ENCODE results near the gene KCNK6. TPM values are rescaled to one million over a fixed set of nuclear protein-coding genes. Genes with fewer than 3 reads are reported as not detected.

Gene KCNK6
- polyA plus RNA-seq, 1 donor (not counting 4 experiments of a cell fraction or from before 2014, with no cell fraction given): 23.9 TPM

DNA sequence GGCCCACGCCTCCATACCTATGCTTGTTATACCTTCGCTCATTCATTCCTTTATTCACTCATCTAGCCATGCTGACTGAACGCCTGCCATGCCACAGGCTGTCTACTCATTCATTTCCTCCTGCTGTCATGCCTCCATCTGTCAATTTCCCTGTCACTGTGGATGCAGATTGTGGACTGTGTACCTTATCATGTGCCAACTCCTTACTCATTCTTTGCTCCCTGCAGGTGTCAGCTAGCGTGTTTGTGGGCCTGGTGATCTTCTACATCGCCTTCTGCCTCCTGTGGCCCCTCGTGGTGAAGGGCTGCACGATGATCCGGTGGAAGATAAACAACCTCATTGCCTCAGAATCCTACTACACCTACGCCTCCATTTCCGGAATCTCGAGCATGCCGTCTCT is 50.7 kb downstream of the KCNK6 start:
- no peaks in the 10 kb centered on the region for H3K36me3 ChIP-seq (ENCODE audit: control insufficient read depth in 2 of 2, extremely low read depth in 1 of 2, insufficient read depth in 2 of 2, low read length in 2 of 2)
- no peak overlapping the region for H3K4me3 ChIP-seq (ENCODE audit: control insufficient read depth in 2 of 3, extremely low read depth in 1 of 3, insufficient read depth in 2 of 3, low read depth in 1 of 3, low read length in 3 of 3)
- H3K9me1 ChIP-seq (ENCODE audit: control insufficient read depth, extremely low read depth, insufficient read depth, low read length): no peaks in the 10 kb centered on the region
- H3K27me3 ChIP-seq (ENCODE audit: control insufficient read depth, extremely low read depth, insufficient read depth, low read length): no peaks in the 10 kb centered on the region
- no peak overlapping the region for H2AFZ ChIP-seq (ENCODE audit: control insufficient read depth, low read length)
- no peaks in the 10 kb centered on the region for H4K20me1 ChIP-seq (ENCODE audit: control insufficient read depth, extremely low read depth, insufficient read depth, low read length)
- TF ChIP-seq EZH2 (IDR thresholded peaks at IDR 0.05; ENCODE audit: low read length): no peak
- TF ChIP-seq, protein P1, sequence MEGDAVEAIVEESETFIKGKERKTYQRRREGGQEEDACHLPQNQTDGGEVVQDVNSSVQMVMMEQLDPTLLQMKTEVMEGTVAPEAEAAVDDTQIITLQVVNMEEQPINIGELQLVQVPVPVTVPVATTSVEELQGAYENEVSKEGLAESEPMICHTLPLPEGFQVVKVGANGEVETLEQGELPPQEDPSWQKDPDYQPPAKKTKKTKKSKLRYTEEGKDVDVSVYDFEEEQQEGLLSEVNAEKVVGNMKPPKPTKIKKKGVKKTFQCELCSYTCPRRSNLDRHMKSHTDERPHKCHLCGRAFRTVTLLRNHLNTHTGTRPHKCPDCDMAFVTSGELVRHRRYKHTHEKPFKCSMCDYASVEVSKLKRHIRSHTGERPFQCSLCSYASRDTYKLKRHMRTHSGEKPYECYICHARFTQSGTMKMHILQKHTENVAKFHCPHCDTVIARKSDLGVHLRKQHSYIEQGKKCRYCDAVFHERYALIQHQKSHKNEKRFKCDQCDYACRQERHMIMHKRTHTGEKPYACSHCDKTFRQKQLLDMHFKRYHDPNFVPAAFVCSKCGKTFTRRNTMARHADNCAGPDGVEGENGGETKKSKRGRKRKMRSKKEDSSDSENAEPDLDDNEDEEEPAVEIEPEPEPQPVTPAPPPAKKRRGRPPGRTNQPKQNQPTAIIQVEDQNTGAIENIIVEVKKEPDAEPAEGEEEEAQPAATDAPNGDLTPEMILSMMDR (optimal IDR thresholded peaks at IDR 0.05 in 1 of 3, IDR thresholded peaks at IDR 0.05 in 1 of 3, conservative IDR thresholded peaks at IDR 0.05 in 1 of 3; ENCODE audit: extremely low read depth in 1 of 3, insufficient read depth in 2 of 3, low read length in 3 of 3): no peak
- H3K27ac ChIP-seq (ENCODE audit: control insufficient read depth, insufficient read depth, low read length): no peak overlapping the region
- H3K4me1 ChIP-seq (ENCODE audit: control insufficient read depth, extremely low read depth, insufficient read depth, low read length): no peaks in the 10 kb centered on the region
- no peak overlapping the region for H3K4me2 ChIP-seq (ENCODE audit: control insufficient read depth, extremely low read depth, insufficient read depth, low read depth, low read length)
- FAIRE-seq (no peak), DNase-seq (ENCODE audit: low read depth, low spot score) (no peak)
- dilution Hi-C loops (cut with MboI; ENCODE audit: extremely low pct_ligation_motif_present, low sequenced_read_pairs): no loop called here
- no peaks in the 10 kb centered on the region for H3K9me3 ChIP-seq (ENCODE audit: control insufficient read depth, low read depth, low read length)
- peaks cover 6% of the 10 kb centered on the region for H3K79me2 ChIP-seq (ENCODE audit: control insufficient read depth, insufficient read depth, low read length)
- H3K9ac ChIP-seq (ENCODE audit: control insufficient read depth, extremely low read depth, insufficient read depth, low read length): no peak overlapping the region

DNA sequence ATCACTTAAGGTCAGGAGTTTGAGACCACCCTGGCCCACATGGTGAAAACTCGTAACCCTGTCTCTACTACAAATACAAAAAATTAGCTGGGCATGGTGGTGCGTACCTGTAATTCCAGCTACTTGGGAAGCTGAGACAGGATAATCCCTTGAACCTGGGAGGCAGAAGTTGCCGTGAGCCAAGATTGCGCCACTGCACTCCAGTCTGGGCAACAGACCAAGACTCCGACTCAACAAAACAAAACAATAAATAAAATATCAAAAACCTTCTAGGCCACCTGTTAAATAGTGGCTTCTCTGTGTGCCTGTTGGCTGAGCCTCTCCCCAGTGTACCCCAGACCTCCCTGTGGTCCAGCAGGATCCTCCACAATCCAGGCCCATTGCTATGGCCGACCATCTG is 51.4 kb downstream of the KCNK6 start:
- Histone ChIP-seq H3K27ac (ENCODE audit: control insufficient read depth, insufficient read depth, low read length) (no peak overlapping the region), H3K9me3 (ENCODE audit: control insufficient read depth, low read depth, low read length) (no peaks in the 10 kb centered on the region), H3K27me3 (ENCODE audit: control insufficient read depth, extremely low read depth, insufficient read depth, low read length) (no peaks in the 10 kb centered on the region), H3K4me1 (ENCODE audit: control insufficient read depth, extremely low read depth, insufficient read depth, low read length) (peaks cover 7% of the 10 kb centered on the region), H3K4me2 (ENCODE audit: control insufficient read depth, extremely low read depth, insufficient read depth, low read depth, low read length) (no peak overlapping the region), H3K4me3 (ENCODE audit: control insufficient read depth in 2 of 3, extremely low read depth in 1 of 3, insufficient read depth in 2 of 3, low read depth in 1 of 3, low read length in 3 of 3) (no peak overlapping the region), H3K9me1 (ENCODE audit: control insufficient read depth, extremely low read depth, insufficient read depth, low read length) (no peaks in the 10 kb centered on the region), H2AFZ (ENCODE audit: control insufficient read depth, low read length) (no peak overlapping the region), H4K20me1 (ENCODE audit: control insufficient read depth, extremely low read depth, insufficient read depth, low read length) (no peaks in the 10 kb centered on the region), H3K36me3 (ENCODE audit: control insufficient read depth in 2 of 2, extremely low read depth in 1 of 2, insufficient read depth in 2 of 2, low read length in 2 of 2) (no peaks in the 10 kb centered on the region), H3K9ac (ENCODE audit: control insufficient read depth, extremely low read depth, insufficient read depth, low read length) (no peak overlapping the region), H3K79me2 (ENCODE audit: control insufficient read depth, insufficient read depth, low read length) (peaks cover 14% of the 10 kb centered on the region)
- DNase-seq (ENCODE audit: low read depth, low spot score) (no peak), FAIRE-seq (no peak)
- TF ChIP-seq, protein P1 (optimal IDR thresholded peaks at IDR 0.05 in 1 of 3, IDR thresholded peaks at IDR 0.05 in 1 of 3, conservative IDR thresholded peaks at IDR 0.05 in 1 of 3; ENCODE audit: extremely low read depth in 1 of 3, insufficient read depth in 2 of 3, low read length in 3 of 3): no peak
- no peak for TF ChIP-seq EZH2 (IDR thresholded peaks at IDR 0.05; ENCODE audit: low read length)
- dilution Hi-C loops (cut with MboI; ENCODE audit: extremely low pct_ligation_motif_present, low sequenced_read_pairs): no loop called here
